ENCODE data around the gene RCVRN.

- TF ChIP-seq CTCF (IDR thresholded peaks at IDR 0.05) (no peak), POLR2A (IDR thresholded peaks at IDR 0.05) (no peak), EP300 (IDR thresholded peaks at IDR 0.05; ENCODE audit: low read depth) (no peak), POLR2AphosphoS5 (IDR thresholded peaks at IDR 0.05) (no peak)
Measured at GRCh38 chr17:9860851-9861250, 44.2 kb downstream of the RCVRN start.

Data from transverse colon (tissue), 4 donors.